CD14-positive monocyte (primary cell): Measurements from ENCODE around the gene MYO1E. TPM values are rescaled to one million over a fixed set of nuclear protein-coding genes. Genes with fewer than 3 reads are reported as not detected.

ENCODE experiments used
- DNase-seq, 3 donors: peaks; one replicate each; pipeline ENCODE4 v3.0.0-alpha.2; 2011 to 2022
- H2AFZ ChIP-seq: 2 replicates; pipeline ENCODE4 v1.6.0; 2012; ENCODE audit warnings: mild to moderate bottlenecking, low read depth, low read length, inconsistent platforms; ENCODE audit not compliant: insufficient read depth, poor library complexity, severe bottlenecking
- H3K27ac ChIP-seq, 2 donors: 1 replicate in 1 of 2; 2 replicates in 1 of 2; pipeline ENCODE4 v1.5.1; 2012 to 2013; ENCODE audit warnings: low read length in 2 of 2, control low read depth in 1 of 2, inconsistent platforms in 1 of 2, low read depth in 1 of 2, mild to moderate bottlenecking in 1 of 2
- H3K27me3 ChIP-seq, 2 donors: one replicate each; pipeline versions ENCODE4 v1.6.0 to v1.6.1; 2011 to 2013; ENCODE audit warnings: low read length in 2 of 2; ENCODE audit not compliant: control insufficient read depth in 2 of 2, insufficient read depth in 2 of 2
- H3K36me3 ChIP-seq, 2 donors: replicated peaks in 1 of 2; 1 replicate in 1 of 2; 2 replicates in 1 of 2; pipeline versions ENCODE4 v1.5.1 to v1.6.1; 2012 to 2013; ENCODE audit warnings: low read length in 2 of 2, control low read depth in 1 of 2, inconsistent platforms in 1 of 2, mild to moderate bottlenecking in 1 of 2; ENCODE audit not compliant: insufficient read depth in 2 of 2, control insufficient read depth in 1 of 2
- H3K4me1 ChIP-seq, 2 donors: 1 replicate in 1 of 2; 2 replicates in 1 of 2; pipeline versions ENCODE4 v1.5.1 to v1.6.1; 2012 to 2013; ENCODE audit warnings: low read length in 2 of 2, control low read depth in 1 of 2, inconsistent platforms in 1 of 2, mild to moderate bottlenecking in 1 of 2, moderate library complexity in 1 of 2; ENCODE audit not compliant: insufficient read depth in 2 of 2, control insufficient read depth in 1 of 2
- H3K4me2 ChIP-seq: replicated peaks from 2 replicates; pipeline ENCODE3; 2012; ENCODE audit warnings: low read length, moderate library complexity, mild to moderate bottlenecking; ENCODE audit not compliant: poor library complexity, severe bottlenecking; ENCODE audit errors: extremely low read depth
- H3K4me3 ChIP-seq, 3 experiments: fragments of 200-600 bp in 1 of 3; sonication (generic) in 1 of 3; replicated peaks in 1 of 3; 1 replicate in 2 of 3; 2 replicates in 1 of 3; pipeline ENCODE4 v1.5.1; 2011 to 2013; ENCODE audit warnings: low read length in 3 of 3, mild to moderate bottlenecking in 3 of 3, control low read depth in 2 of 3, low read depth in 2 of 3, inconsistent platforms in 1 of 3, moderate library complexity in 1 of 3
- H3K79me2 ChIP-seq: 2 replicates; pipeline ENCODE4 v1.6.0; 2012; ENCODE audit warnings: mild to moderate bottlenecking, control low read depth, inconsistent platforms, low read length, moderate library complexity; ENCODE audit not compliant: insufficient read depth
- H3K9ac ChIP-seq: 2 replicates; pipeline ENCODE4 v1.6.0; 2017; ENCODE audit warnings: low read length, mild to moderate bottlenecking; ENCODE audit not compliant: insufficient read depth, poor library complexity, severe bottlenecking
- H3K9me3 ChIP-seq, 2 donors: replicated peaks in 1 of 2; 1 replicate in 1 of 2; 2 replicates in 1 of 2; pipeline versions ENCODE4 v1.5.1 to v1.6.1; 2012 to 2013; ENCODE audit warnings: low read length in 2 of 2, control low read depth in 1 of 2; ENCODE audit not compliant: control insufficient read depth in 1 of 2, insufficient read depth in 1 of 2
- H4K20me1 ChIP-seq: 2 replicates; pipeline ENCODE4 v1.6.0; 2012; ENCODE audit warnings: mild to moderate bottlenecking, low read length, control low read depth, moderate library complexity; ENCODE audit not compliant: insufficient read depth
- H3K27ac Mint-ChIP-seq, 7 donors: one replicate each; pipeline ENCODE4 v1.8.0; 2020; ENCODE audit warnings: mild to moderate bottlenecking in 7 of 7, mixed read lengths in 7 of 7, moderate library complexity in 6 of 7, inconsistent platforms in 2 of 7
- H3K27me3 Mint-ChIP-seq, 3 donors: one replicate each; pipeline ENCODE4 v1.8.0; 2021 to 2022; ENCODE audit warnings: low read depth in 3 of 3, mild to moderate bottlenecking in 3 of 3, mixed read lengths in 3 of 3, moderate library complexity in 3 of 3, inconsistent platforms in 1 of 3
- H3K36me3 Mint-ChIP-seq, 2 donors: one replicate each; pipeline ENCODE4 v1.8.0; 2020; ENCODE audit warnings: mixed read lengths in 2 of 2, inconsistent platforms in 1 of 2, mild to moderate bottlenecking in 1 of 2
- H3K4me1 Mint-ChIP-seq: one replicate; pipeline ENCODE4 v1.8.0; 2020; ENCODE audit warnings: mild to moderate bottlenecking, mixed read lengths
- H3K4me3 Mint-ChIP-seq, 2 donors: one replicate each; pipeline ENCODE4 v1.8.0; 2020; ENCODE audit warnings: mild to moderate bottlenecking in 2 of 2, mixed read lengths in 2 of 2, moderate library complexity in 1 of 2
- H3K9me3 Mint-ChIP-seq, 7 donors: one replicate each; pipeline ENCODE4 v1.8.0; 2020 to 2022; ENCODE audit warnings: mixed read lengths in 7 of 7, mild to moderate bottlenecking in 6 of 7, moderate library complexity in 6 of 7, inconsistent platforms in 2 of 7
- CTCF ChIP-seq: fragments of 200-600 bp; IDR thresholded peaks from one replicate; pipeline ENCODE4 v1.8.0; 2022; ENCODE audit warnings: antibody characterized with exemption, mild to moderate bottlenecking
- whole genome bisulfite sequencing: methylation state at CpG from one replicate; pipeline ENCODE4 v1.1.5; 2013; ENCODE audit warnings: missing lambda C conversion rate; ENCODE audit not compliant: insufficient coverage; 5-methylcytosine and 5-hydroxymethylcytosine counted together
- intact Hi-C, 2 donors: fragments of 100-400 bp; cut with micrococcal nuclease; formaldehyde crosslinking; loops; one replicate each; pipeline versions ENCODE4 v1.15.0 to v1.15.1; 2023
- polyA plus RNA-seq, 3 donors: library from polyadenylated mRNA; depleted of rRNA in 1 of 3; unstranded in 2 of 3; stranded (reverse) in 1 of 3; fragments of 300-500 nt in 2 of 3; fragments of >200 nt in 1 of 3; fragmentation: Illumina TruSeq in 2 of 3; gene quantifications; 1 replicate in 2 of 3; 2 replicates in 1 of 3; pipeline ENCODE4 v1.2.3, GENCODE V29; 2012 to 2021

MYO1E gene
- polyA plus RNA-seq, 3 donors: 5.5 to 16.2 (median 6.2) TPM

DNA sequence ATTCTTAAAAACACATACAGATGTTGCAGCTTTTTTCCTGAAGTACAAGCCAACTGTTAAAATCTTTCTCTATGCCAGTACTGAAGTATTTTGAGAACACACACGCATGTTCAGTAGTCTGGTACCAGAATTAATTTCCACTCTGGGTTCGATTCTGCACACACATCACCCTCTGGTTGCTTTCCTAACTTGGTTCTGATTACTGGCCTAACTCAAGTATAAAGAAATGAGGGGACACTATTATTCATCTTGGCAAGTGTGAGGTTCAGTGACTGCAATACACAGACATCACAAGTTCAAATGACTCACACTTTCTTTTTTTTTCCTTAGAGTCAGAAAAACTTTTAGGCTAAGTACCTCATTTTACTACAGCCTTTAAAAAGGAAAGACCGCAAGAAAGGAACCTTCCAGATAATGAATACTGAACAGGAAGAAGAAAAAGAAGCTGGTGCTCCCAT lies 203.4 kb downstream of the MYO1E start:
- H3K9me3 Mint-ChIP-seq: peaks cover 0 to 3% (median 0%) of the 10 kb centered on the region in 7 donors
- peaks cover 13 to 14% of the 10 kb centered on the region in 2 donors for H3K36me3 ChIP-seq
- H3K9ac ChIP-seq: no peak overlapping the region
- no peak overlapping the region for H3K4me3 ChIP-seq
- H3K27ac Mint-ChIP-seq: peak overlapping the region; percentile 86 to 94 (median 91)
- peak; percentile 65 to 83 (median 81) for DNase-seq
- peaks cover 33 to 72% of the 10 kb centered on the region in 2 donors for H3K36me3 Mint-ChIP-seq
- peak overlapping the region in 1 of 2 donors; percentile 30 for H3K4me3 Mint-ChIP-seq
- intact Hi-C loops: loop anchor here in 1 of 2 donors (10.0 kb wide), 1 partner anchor 326 kb away; no protein-coding TSS in a partner anchor
- H3K27ac ChIP-seq: peak overlapping the region; percentile 66 to 87
- WGBS: no CpG with 5 or more reads among the region's 3 CpGs
- no peak overlapping the region for H2AFZ ChIP-seq
- H3K27me3 ChIP-seq: no peaks in the 10 kb centered on the region
- no peaks in the 10 kb centered on the region for H3K79me2 ChIP-seq
- H3K9me3 ChIP-seq: no peaks in the 10 kb centered on the region
- peaks cover 0 to 4% (median 0%) of the 10 kb centered on the region in 3 donors for H3K27me3 Mint-ChIP-seq
- peak overlapping the region; percentile 16 for H3K4me2 ChIP-seq
- no peaks in the 10 kb centered on the region for H4K20me1 ChIP-seq
- H3K4me1 ChIP-seq: peaks cover 21 to 33% of the 10 kb centered on the region in 2 donors
- no peak for TF ChIP-seq CTCF
- peaks cover 31% of the 10 kb centered on the region for H3K4me1 Mint-ChIP-seq

- Histone ChIP-seq H3K27me3 (no peaks in the 10 kb centered on the region), H3K36me3 (peaks cover 11 to 13% of the 10 kb centered on the region in 2 donors), H3K27ac (peak overlapping the region; percentile 23 to 87), H3K79me2 (no peaks in the 10 kb centered on the region), H3K4me3 (no peak overlapping the region), H3K4me2 (no peak overlapping the region), H4K20me1 (no peaks in the 10 kb centered on the region), H3K4me1 (peaks cover 21 to 31% of the 10 kb centered on the region in 2 donors), H3K9me3 (no peaks in the 10 kb centered on the region), H2AFZ (no peak overlapping the region), H3K9ac (no peak overlapping the region)
- no CpG with 5 or more reads among the region's 7 CpGs for WGBS
- peaks cover 0 to 3% (median 0%) of the 10 kb centered on the region in 7 donors for H3K9me3 Mint-ChIP-seq
- peaks cover 31% of the 10 kb centered on the region for H3K4me1 Mint-ChIP-seq
- H3K36me3 Mint-ChIP-seq: peaks cover 30 to 65% of the 10 kb centered on the region in 2 donors
- peaks cover 0 to 2% (median 0%) of the 10 kb centered on the region in 3 donors for H3K27me3 Mint-ChIP-seq
- peak in 2 of 3 donors; percentile 28 to 47 for DNase-seq
- intact Hi-C loops: loop anchor here in 1 of 2 donors (10.0 kb wide), 1 partner anchor 326 kb away; no protein-coding TSS in a partner anchor
- H3K27ac Mint-ChIP-seq: peak overlapping the region in 6 of 7 donors; percentile 38 to 94 (median 86)
- TF ChIP-seq CTCF: no peak
- H3K4me3 Mint-ChIP-seq: no peak overlapping the region
These were observed 204.1 kb downstream of the MYO1E start for GRCh38 chr15:59168536-59168935.
